PC-9 (cell line): ENCODE data around the gene TPD52L1.

Experiments used
- CTCF ChIP-seq: fragments of 200-600 bp; sonication (generic); conservative IDR thresholded peaks from 2 replicates; pipeline ENCODE4 v1.6.1; 2017; ENCODE audit warnings: mixed run types, antibody characterized with exemption, mild to moderate bottlenecking, moderate library complexity
- EZH2 ChIP-seq: fragments of 200-600 bp; sonication (generic); IDR thresholded peaks from 2 replicates; pipeline ENCODE4 v1.8.0; 2017; ENCODE audit warnings: antibody characterized with exemption, low read depth

GRCh38 chr6:125174626-125175025 is 21.1 kb downstream of the TPD52L1 start:
- no peak for TF ChIP-seq CTCF
- no peak for TF ChIP-seq EZH2
